Astrocyte (in vitro differentiated cells and primary cell): ENCODE results near the gene ELMO2.

ENCODE experiments used
- CTCF ChIP-seq: IDR thresholded peaks from 2 replicates; pipeline ENCODE4 v1.5.1; 2011; ENCODE audit warnings: low read depth, mild to moderate bottlenecking, inconsistent platforms, low read length, moderate library complexity; ENCODE audit not compliant: insufficient read depth
- EZH2 ChIP-seq: IDR thresholded peaks from 2 replicates; pipeline ENCODE4 v1.6.1; 2012; ENCODE audit warnings: mild to moderate bottlenecking, low read length, inconsistent platforms; ENCODE audit not compliant: insufficient read depth

GRCh38 chr20:46344488-46345162 lies 61.8 kb downstream of the ELMO2 start:
- no peak for TF ChIP-seq CTCF
- TF ChIP-seq EZH2: no peak
